HEK293T (cell line): ENCODE results near the gene RIF1.

Experiments
- FOXK2 ChIP-seq: fragments of 450-650 bp; IDR thresholded peaks from 2 replicates; pipeline ENCODE4 v1.6.1; 2016; ENCODE audit warnings: mild to moderate bottlenecking
- FOXM1 ChIP-seq: fragments of 450-650 bp; IDR thresholded peaks from 2 replicates; pipeline ENCODE4 v1.6.1; 2017; ENCODE audit warnings: mild to moderate bottlenecking, borderline replicate concordance
- L3MBTL2 ChIP-seq: fragments of 450-650 bp; conservative IDR thresholded peaks from 2 replicates; pipeline ENCODE4 v1.6.1; 2016; ENCODE audit warnings: mild to moderate bottlenecking
- LEF1 ChIP-seq: fragments of 450-650 bp; IDR thresholded peaks from 2 replicates; pipeline ENCODE4 v1.6.1; 2017; ENCODE audit warnings: mild to moderate bottlenecking, borderline replicate concordance
- SP1 ChIP-seq: fragments of 450-650 bp; IDR thresholded peaks from 2 replicates; pipeline ENCODE4 v1.6.1; 2017
- SUZ12 ChIP-seq: fragments of 450-650 bp; IDR thresholded peaks from 2 replicates; pipeline ENCODE4 v1.6.1; 2016; ENCODE audit warnings: mild to moderate bottlenecking
- TARDBP ChIP-seq: fragments of 450-650 bp; IDR thresholded peaks from 2 replicates; pipeline ENCODE4 v1.6.1; 2016
- ZNF384 ChIP-seq: fragments of 450-650 bp; IDR thresholded peaks from 2 replicates; pipeline ENCODE4 v1.6.1; 2016

DNA sequence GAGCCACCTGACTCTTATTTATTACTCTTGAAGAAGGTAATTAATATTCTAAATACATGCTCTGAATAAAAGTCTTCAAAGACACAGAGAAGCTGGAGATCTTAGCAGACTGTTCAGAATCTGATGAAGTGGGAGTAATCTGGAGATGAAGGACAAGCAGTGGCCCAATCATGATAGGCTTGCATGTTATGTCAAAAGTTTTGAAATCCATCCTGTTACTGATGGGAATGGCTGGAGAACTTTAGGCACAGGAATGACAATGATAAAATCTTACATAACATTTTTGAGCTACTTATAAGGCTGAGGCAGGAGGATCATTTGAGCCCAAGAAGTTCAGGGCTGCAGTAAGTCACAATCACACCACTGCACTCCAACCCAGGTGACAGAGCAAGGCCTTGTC, 2.4 kb upstream of the RIF1 start:
- no peak for TF ChIP-seq SUZ12
- TF ChIP-seq SP1, result no peak
- no peak for TF ChIP-seq FOXM1
- no peak for TF ChIP-seq LEF1
- TF ChIP-seq ZNF384, result no peak
- no peak for TF ChIP-seq L3MBTL2
- TF ChIP-seq TARDBP, result no peak
- no peak for TF ChIP-seq FOXK2
